ENCODE data around the gene NISCH.
A peak's percentile ranks its signal among the peaks of the same experiment; 100 is the strongest.

Gene NISCH

DNA sequence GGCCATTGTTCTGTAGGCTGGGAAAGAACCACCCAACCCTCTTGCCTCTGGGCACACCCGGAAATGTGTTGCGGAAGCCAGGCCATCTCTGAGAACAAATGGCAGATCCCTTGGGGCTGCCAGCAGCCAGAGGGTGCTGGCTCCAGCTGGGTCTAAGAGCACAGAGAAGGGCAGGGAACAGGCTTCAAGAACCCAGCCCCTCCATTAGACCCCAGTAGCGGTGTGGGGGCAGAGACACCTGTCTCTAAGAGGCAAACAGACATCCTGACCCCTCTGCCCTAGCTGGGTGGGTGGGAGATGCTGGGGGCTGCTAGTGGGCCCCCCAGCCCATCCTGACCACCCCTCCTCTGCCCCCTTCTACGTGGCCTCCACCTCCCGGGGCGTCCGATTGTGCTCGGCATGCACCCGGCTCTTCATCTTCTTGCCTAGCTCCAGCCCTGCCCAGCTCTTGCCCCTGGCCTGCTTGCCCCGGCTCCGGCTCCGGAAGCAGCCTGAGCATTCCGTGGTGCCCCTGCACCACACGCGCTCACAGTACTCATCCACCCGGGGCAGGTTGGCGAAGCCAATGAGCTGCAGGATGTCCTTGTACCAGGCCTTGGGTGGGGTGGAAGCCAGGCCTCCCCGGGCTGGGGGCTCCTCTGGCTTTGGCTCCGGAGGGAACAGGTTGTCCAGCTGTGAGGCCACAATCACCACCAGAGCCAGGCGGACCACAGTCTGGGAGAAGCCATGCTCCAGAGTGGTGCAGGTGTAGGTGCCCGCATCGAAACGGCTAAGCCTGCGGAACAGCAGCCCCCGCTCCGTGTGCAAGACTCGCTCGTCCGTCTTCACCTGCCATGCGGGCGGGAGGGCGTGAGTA lies 19.9 kb upstream of the NISCH start:
- no peak overlapping the region for H3K27ac ChIP-seq
- no peak for TF ChIP-seq CTCF (IDR thresholded peaks at IDR 0.05)
- no peak for TF ChIP-seq ZFX (IDR thresholded peaks at IDR 0.05; ENCODE audit: borderline replicate concordance)

DNA sequence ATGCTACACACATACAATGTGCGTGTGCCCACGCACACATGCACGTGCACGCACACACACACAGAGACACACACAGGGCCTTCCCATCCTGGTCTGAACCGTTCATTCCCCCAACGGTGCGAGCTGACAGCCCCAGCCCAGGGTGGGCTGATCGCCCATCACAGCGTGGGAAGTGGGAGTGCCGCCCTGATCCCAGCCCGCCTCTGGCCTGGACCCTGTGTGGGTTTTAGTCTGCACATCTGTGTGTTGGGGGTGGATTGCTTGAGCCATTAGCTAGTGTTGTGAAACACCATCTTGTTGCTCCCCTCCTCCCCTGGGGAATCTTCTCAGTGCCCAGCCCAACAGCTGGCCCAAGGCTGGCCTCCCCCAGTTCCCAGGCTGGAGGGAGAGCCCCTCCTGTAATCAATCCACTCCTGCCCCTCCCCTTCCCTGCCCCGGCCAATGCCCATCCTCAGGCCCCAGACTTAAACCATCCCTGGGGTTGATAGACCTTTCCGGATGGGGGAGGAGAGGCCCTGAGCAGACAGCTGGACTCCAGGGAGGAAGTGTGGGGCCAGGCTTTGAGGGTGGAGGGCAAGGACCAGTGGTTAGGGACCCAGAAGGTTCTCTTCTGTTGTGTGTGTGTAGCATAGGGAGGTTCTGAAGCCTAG lies 18.8 kb upstream of the NISCH start:
- TF ChIP-seq ZFX (IDR thresholded peaks at IDR 0.05; ENCODE audit: borderline replicate concordance) (no peak), CTCF (IDR thresholded peaks at IDR 0.05) (no peak)

DNA sequence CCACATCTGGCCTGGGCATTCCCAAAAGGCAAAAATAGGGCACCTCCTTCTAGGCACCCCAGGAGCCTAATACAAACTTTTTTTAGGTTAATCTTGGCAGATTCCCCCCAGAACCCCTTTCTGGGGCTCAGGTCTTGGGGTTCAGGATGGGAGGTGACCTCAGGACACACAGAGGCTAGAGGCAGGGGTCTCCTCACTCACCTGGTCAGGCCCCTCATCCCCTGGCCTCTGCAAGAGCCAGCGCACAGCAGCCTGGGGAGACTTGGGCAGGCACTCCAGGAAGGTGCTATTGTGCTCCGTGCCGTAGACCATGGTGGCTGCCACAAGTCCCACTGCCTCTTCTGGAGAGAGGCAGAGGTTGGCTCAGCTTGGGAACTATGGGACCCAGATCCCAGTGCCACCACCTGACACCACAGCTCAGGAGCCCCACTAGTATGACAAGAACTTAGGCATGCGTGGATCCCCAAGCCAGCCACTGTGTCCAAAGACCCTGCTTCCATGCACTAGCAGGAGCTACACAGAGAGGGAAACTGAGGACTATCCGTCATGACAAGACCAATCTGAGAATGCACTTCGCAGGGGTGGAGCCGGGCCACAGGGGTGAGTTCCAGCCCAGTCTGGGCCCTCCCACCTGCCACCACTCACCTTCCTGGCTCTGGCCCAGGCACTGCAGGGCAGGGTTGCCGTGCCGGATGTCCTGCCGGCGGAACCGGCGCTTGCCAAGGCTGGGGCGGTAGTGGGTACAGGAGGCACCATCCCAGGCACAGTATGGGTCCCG lies 17.9 kb upstream of the NISCH start:
- TF ChIP-seq ZFX (IDR thresholded peaks at IDR 0.05; ENCODE audit: borderline replicate concordance) (no peak), CTCF (IDR thresholded peaks at IDR 0.05) (no peak)
- H3K27ac ChIP-seq, result peak overlapping the region; percentile 81

More for the DNA sequence above, 18.8 kb upstream of the NISCH start:
- H3K27ac ChIP-seq, result no peak overlapping the region

- H3K27ac ChIP-seq, result peak overlapping the region; percentile 81
These were observed 17.4 kb upstream of the NISCH start for GRCh38 chr3:52438104-52438376.

DNA sequence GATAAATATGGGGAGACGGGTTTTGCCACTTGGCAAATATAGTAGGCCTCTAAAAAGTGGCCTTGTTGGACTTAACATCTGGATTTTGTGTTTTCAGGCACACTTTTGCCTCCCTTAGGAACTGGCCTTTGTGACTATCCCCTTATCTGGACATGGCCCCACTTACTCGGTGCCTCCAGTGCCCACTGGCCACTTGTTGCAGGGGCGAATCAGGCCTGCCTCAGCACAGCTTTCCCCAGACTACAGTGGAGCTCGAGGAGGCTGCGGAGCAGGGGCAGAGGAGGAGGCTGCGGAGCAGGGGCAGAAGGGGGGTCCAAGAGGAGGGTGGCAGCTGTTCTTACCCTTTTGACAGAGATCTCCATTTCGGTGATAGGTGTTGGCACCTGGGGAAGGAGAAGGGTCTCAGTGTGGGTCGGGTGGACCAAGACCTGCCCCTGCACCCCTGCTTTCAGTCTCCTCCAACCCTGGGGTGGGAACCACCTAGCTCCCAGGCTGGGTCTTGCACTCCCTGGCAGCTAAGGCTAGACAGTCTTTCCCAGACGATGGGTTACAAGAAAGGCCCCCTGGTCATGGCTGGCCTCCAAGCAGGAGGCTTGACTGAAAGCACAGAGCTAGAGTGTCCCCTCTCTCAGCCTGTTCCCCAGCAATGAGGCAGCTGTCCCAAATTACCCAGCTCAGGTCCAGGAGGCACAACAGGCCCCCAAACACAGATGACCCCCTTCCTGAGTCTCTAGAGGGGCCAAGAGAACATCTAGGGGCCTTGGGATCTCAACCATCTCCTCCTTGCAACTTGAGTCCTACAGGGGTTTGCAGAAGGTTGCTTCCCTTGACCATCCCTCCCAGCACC lies 16.6 kb upstream of the NISCH start:
- H3K27ac ChIP-seq, result peak overlapping the region; percentile 81
- TF ChIP-seq CTCF (IDR thresholded peaks at IDR 0.05) (no peak), ZFX (IDR thresholded peaks at IDR 0.05; ENCODE audit: borderline replicate concordance) (no peak)

More at GRCh38 chr3:52438104-52438376, 17.4 kb upstream of the NISCH start:
- TF ChIP-seq CTCF (IDR thresholded peaks at IDR 0.05), result no peak
- no peak for TF ChIP-seq ZFX (IDR thresholded peaks at IDR 0.05; ENCODE audit: borderline replicate concordance)

DNA sequence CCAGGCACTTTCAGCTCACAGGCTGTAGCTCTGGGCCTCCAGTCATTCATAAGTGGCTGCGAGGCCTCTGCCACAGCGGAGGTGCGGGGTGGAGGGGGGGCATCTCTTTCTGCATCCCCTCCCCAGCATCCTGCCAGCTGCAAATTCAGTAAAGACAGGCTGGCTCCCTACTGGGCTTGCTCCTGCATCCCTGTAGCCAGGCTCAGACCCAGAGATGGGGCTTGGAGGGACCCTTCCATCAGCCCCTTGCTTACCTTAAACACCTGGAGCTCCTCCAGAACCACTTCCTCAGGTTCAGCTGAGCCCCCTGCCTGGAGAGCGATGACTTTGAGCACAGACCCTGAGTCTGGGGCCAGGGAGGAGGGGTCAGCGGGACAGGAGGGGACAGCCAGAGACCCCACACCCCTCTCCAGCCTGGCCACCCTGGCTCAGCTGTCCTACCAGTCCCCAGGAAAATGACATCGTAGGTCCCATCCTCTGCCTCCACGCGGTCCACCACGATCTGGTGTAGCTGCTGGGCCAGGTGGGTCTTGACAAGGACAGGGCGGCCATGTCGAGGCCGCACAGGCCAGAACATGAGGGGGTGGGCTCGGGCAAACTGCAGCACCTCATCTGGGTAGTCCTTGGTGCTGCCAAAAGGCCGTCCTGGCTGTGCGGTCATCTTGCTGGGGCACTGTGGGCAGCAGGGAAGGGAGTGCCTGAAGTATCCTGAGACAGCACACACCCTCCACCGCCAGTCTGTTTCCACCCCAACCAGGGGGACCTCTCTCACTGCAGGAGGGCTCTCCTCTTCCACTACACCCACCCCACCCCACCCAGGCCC lies 15.8 kb upstream of the NISCH start:
- no peak overlapping the region for H3K27ac ChIP-seq
- TF ChIP-seq CTCF (IDR thresholded peaks at IDR 0.05) (no peak), ZFX (IDR thresholded peaks at IDR 0.05; ENCODE audit: borderline replicate concordance) (no peak)

Measured in 22Rv1 (cell line).